ENCODE results near the gene SMIM34.

The SMIM34 gene

DNA sequence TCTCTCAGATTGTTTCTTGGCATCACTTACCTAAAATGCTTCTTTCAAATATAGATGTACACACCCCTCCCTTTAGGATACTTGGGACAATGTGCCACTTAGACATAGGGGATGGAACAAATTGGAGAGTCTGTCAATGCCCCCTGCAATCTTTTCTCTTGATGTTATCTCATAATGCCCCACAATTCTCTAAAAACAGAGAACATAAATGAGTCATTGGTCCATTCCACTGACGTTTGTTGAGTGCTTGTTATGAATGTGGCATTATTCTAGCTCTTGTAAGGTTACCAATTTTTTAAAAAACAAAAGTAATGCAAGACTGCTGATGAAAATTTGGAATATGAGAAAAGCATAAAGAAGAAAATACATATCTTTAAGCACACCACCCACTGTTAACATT lies 54.0 kb downstream of the SMIM34 start:
- DNase-seq: no peak
